ENCODE measurements around the gene FUT7. TPM values are rescaled to one million over a fixed set of nuclear protein-coding genes. Genes with fewer than 3 reads are reported as not detected.
A peak's percentile ranks its signal among the peaks of the same experiment; 100 is the strongest.

FUT7 gene
- total RNA-seq, 1 experiment from 2014 or later, result not detected

- BruUV-seq (replicated peaks), result no TSS peak
- H3K9me3 ChIP-seq (ENCODE audit: low read depth, low read length, poor library complexity, severe bottlenecking), result no peaks in the 10 kb centered on the region
- no peak for TF ChIP-seq EZH2 (IDR thresholded peaks at IDR 0.05; ENCODE audit: borderline replicate concordance, low read depth, low read length, poor library complexity, severe bottlenecking)
- TF ChIP-seq CTCF (conservative IDR thresholded peaks at IDR 0.05; ENCODE audit: low read depth, low read length), result no peak
- CTCF ChIA-PET, result interaction anchor here (0.6 to 1.8 kb wide), 4 partner anchors 17 to 369 kb away, joined by 3 to 4 read pairs (median 4); no protein-coding TSS in a partner anchor
- POLR2A ChIA-PET (ENCODE audit: low non-redundant PET), result interaction anchor here (0.7 kb wide), 1 partner anchor 17 kb away, joined by 7 read pairs; the partner anchor contains the start of gene MAN1B1
- H3K4me3 ChIP-seq (ENCODE audit: low read depth, low read length, poor library complexity, severe bottlenecking), result peak overlapping the region; percentile 61
- peak overlapping the region; percentile 68 for H3K27ac ChIP-seq (ENCODE audit: low read depth, low read length, poor library complexity, severe bottlenecking)
- no peak for DNase-seq (ENCODE audit: low spot score)
- H3K4me1 ChIP-seq (ENCODE audit: insufficient read depth, low read length, poor library complexity, severe bottlenecking), result peaks cover 15% of the 10 kb centered on the region
- H3K36me3 ChIP-seq (ENCODE audit: insufficient read depth, low read length, poor library complexity, severe bottlenecking), result peaks cover 7% of the 10 kb centered on the region
- intact Hi-C loops (cut with micrococcal nuclease; ENCODE audit: unreplicated experiment), result no loop called here
- H3K27me3 ChIP-seq (replicated peaks; ENCODE audit: insufficient read depth, low read depth, low read length, poor library complexity), result no peaks in the 10 kb centered on the region
Measured at GRCh38 chr9:137069508-137070091, 37.7 kb upstream of the FUT7 start.

- Histone ChIP-seq H3K27me3 (replicated peaks; ENCODE audit: insufficient read depth, low read depth, low read length, poor library complexity) (no peaks in the 10 kb centered on the region), H3K27ac (ENCODE audit: low read depth, low read length, poor library complexity, severe bottlenecking) (no peak overlapping the region), H3K4me1 (ENCODE audit: insufficient read depth, low read length, poor library complexity, severe bottlenecking) (peaks cover 15% of the 10 kb centered on the region), H3K9me3 (ENCODE audit: low read depth, low read length, poor library complexity, severe bottlenecking) (no peaks in the 10 kb centered on the region), H3K36me3 (ENCODE audit: insufficient read depth, low read length, poor library complexity, severe bottlenecking) (peaks cover 7% of the 10 kb centered on the region), H3K4me3 (ENCODE audit: low read depth, low read length, poor library complexity, severe bottlenecking) (peak overlapping the region; percentile 61)
- ChIA-PET CTCF (interaction anchor here (0.6 to 2.0 kb wide), 8 partner anchors 16 to 368 kb away, joined by 3 to 11 read pairs (median 5); partner anchors contain the start of gene MAN1B1), POLR2A (ENCODE audit: low non-redundant PET) (no interaction called here)
- intact Hi-C loops (cut with micrococcal nuclease; ENCODE audit: unreplicated experiment), result no loop called here
- BruUV-seq (replicated peaks), result no TSS peak
- DNase-seq (ENCODE audit: low spot score), result no peak
- TF ChIP-seq CTCF (conservative IDR thresholded peaks at IDR 0.05; ENCODE audit: low read depth, low read length) (no peak), EZH2 (IDR thresholded peaks at IDR 0.05; ENCODE audit: borderline replicate concordance, low read depth, low read length, poor library complexity, severe bottlenecking) (no peak)
Measured at GRCh38 chr9:137068539-137069507, 36.9 kb upstream of the FUT7 start.

GRCh38 chr9:137067860-137068538 is 36.1 kb upstream of the FUT7 start:
- Histone ChIP-seq H3K27ac (ENCODE audit: low read depth, low read length, poor library complexity, severe bottlenecking) (no peak overlapping the region), H3K4me1 (ENCODE audit: insufficient read depth, low read length, poor library complexity, severe bottlenecking) (peaks cover 15% of the 10 kb centered on the region), H3K4me3 (ENCODE audit: low read depth, low read length, poor library complexity, severe bottlenecking) (peak overlapping the region; percentile 61), H3K27me3 (replicated peaks; ENCODE audit: insufficient read depth, low read depth, low read length, poor library complexity) (no peaks in the 10 kb centered on the region), H3K36me3 (ENCODE audit: insufficient read depth, low read length, poor library complexity, severe bottlenecking) (peaks cover 7% of the 10 kb centered on the region), H3K9me3 (ENCODE audit: low read depth, low read length, poor library complexity, severe bottlenecking) (no peaks in the 10 kb centered on the region)
- peak; percentile 88 for DNase-seq (ENCODE audit: low spot score)
- TF ChIP-seq EZH2 (IDR thresholded peaks at IDR 0.05; ENCODE audit: borderline replicate concordance, low read depth, low read length, poor library complexity, severe bottlenecking) (no peak), CTCF (conservative IDR thresholded peaks at IDR 0.05; ENCODE audit: low read depth, low read length) (peak; percentile 77)
- ChIA-PET CTCF (interaction anchor here (0.6 to 2.0 kb wide), 14 partner anchors 9 to 289 kb away, joined by 3 to 11 read pairs (median 5); partner anchors contain the start of genes FUT7, MAN1B1, NPDC1 and UAP1L1), POLR2A (ENCODE audit: low non-redundant PET) (no interaction called here)
- intact Hi-C loops (cut with micrococcal nuclease; ENCODE audit: unreplicated experiment), result no loop called here
- BruUV-seq (replicated peaks), result no TSS peak
